ENCODE measurements around the gene SLC18B1. TPM values are rescaled to one million over a fixed set of nuclear protein-coding genes. Genes with fewer than 3 reads are reported as not detected.
A peak's percentile ranks its signal among the peaks of the same experiment; 100 is the strongest.
"Not testable (repeated sequence)": the region's sequence is repeated elsewhere in the genome, so short reads cannot be mapped to it uniquely, and the experiment has no call there.

Gene SLC18B1
- total and polyA plus RNA-seq, 5 donors, result 3.1 to 5.9 (median 5.1) TPM

GRCh38 chr6:132798869-132799538 lies 567 bp upstream of the SLC18B1 start:
- DNase-seq, result peak; percentile 70 to 85 (median 75)
- Histone ChIP-seq H3K4me1 (ENCODE audit: control insufficient read depth, insufficient read depth, low read length) (no peaks in the 10 kb centered on the region), H3K27ac (ENCODE audit: low read length) (no peak overlapping the region), H3K9me3 (ENCODE audit: control insufficient read depth, low read length) (no peaks in the 10 kb centered on the region), H3K4me3 (ENCODE audit: low read length) (peak overlapping the region; percentile 93), H3K27me3 (ENCODE audit: control insufficient read depth, insufficient read depth) (no peaks in the 10 kb centered on the region)
- WGBS, result 20% methylated on average over 15 of the region's 15 CpGs
- peak; percentile 88 to 91 for ATAC-seq
- intact Hi-C loops (cut with DNase I), result loop anchor here in 2 of 4 donors (10.0 kb wide), 2 partner anchors 264 to 274 kb away; partner anchors contain the start of gene TAAR9 (in 1 of the 2)

- intact Hi-C loops (cut with DNase I), result loop anchor here in 2 of 4 donors (10.0 kb wide), 2 partner anchors 261 to 271 kb away; partner anchors contain the start of gene TAAR9 (in 1 of the 2)
- H3K27ac ChIP-seq (ENCODE audit: low read length), result no peak overlapping the region
- 67% methylated on average over 2 of the region's 2 CpGs for WGBS
- H3K27me3 ChIP-seq (ENCODE audit: control insufficient read depth, insufficient read depth), result no peaks in the 10 kb centered on the region
- no peak overlapping the region for H3K4me3 ChIP-seq (ENCODE audit: low read length)
- H3K9me3 ChIP-seq (ENCODE audit: control insufficient read depth, low read length), result no peaks in the 10 kb centered on the region
- H3K4me1 ChIP-seq (ENCODE audit: control insufficient read depth, insufficient read depth, low read length), result no peaks in the 10 kb centered on the region
- DNase-seq, result no peak
- ATAC-seq, result no peak
Observed at GRCh38 chr6:132795461-132795860, 3.0 kb downstream of the SLC18B1 start.

- Histone ChIP-seq H3K27ac (ENCODE audit: low read length) (no peak overlapping the region), H3K4me3 (ENCODE audit: low read length) (no peak overlapping the region), H3K4me1 (ENCODE audit: control insufficient read depth, insufficient read depth, low read length) (no peaks in the 10 kb centered on the region), H3K9me3 (ENCODE audit: control insufficient read depth, low read length) (no peaks in the 10 kb centered on the region), H3K27me3 (ENCODE audit: control insufficient read depth, insufficient read depth) (no peaks in the 10 kb centered on the region)
- DNase-seq (no peak), ATAC-seq (no peak)
- intact Hi-C loops (cut with DNase I), result loop anchor here in 2 of 4 donors (10.0 kb wide), 2 partner anchors 258 to 268 kb away; partner anchors contain the start of gene TAAR9 (in 1 of the 2)
- WGBS, result 83% methylated on average over 5 of the region's 5 CpGs
Observed at GRCh38 chr6:132792510-132792909, 5.9 kb downstream of the SLC18B1 start.

- no peaks in the 10 kb centered on the region for H3K9me3 ChIP-seq (ENCODE audit: control insufficient read depth, low read length)
- H3K4me1 ChIP-seq (ENCODE audit: control insufficient read depth, insufficient read depth, low read length), result no peaks in the 10 kb centered on the region
- no peak overlapping the region for H3K27ac ChIP-seq (ENCODE audit: low read length)
- H3K4me3 ChIP-seq (ENCODE audit: low read length), result no peak overlapping the region
- ATAC-seq (peak in 1 of 2 donors; percentile 38), DNase-seq (no peak)
- intact Hi-C loops (cut with DNase I), result loop anchor here in 2 of 4 donors (10.0 kb wide), 2 partner anchors 256 to 266 kb away; partner anchors contain the start of gene TAAR9 (in 1 of the 2)
- H3K27me3 ChIP-seq (ENCODE audit: control insufficient read depth, insufficient read depth), result no peaks in the 10 kb centered on the region
Observed at GRCh38 chr6:132790450-132790849, 8.0 kb downstream of the SLC18B1 start.

- WGBS, result 95% methylated on average over 4 of the region's 4 CpGs
- H3K4me1 ChIP-seq (ENCODE audit: control insufficient read depth, insufficient read depth, low read length), result no peaks in the 10 kb centered on the region
- intact Hi-C loops (cut with DNase I), result no loop called here
Observed at GRCh38 chr6:132789396-132789776, 9.1 kb downstream of the SLC18B1 start.

GRCh38 chr6:132788658-132789395 lies 9.6 kb downstream of the SLC18B1 start:
- H3K4me3 ChIP-seq (ENCODE audit: low read length), result no peak overlapping the region
- H3K27ac ChIP-seq (ENCODE audit: low read length), result no peak overlapping the region
- ATAC-seq (no peak), DNase-seq (no peak)
- no peaks in the 10 kb centered on the region for H3K27me3 ChIP-seq (ENCODE audit: control insufficient read depth, insufficient read depth)
- H3K9me3 ChIP-seq (ENCODE audit: control insufficient read depth, low read length), result no peaks in the 10 kb centered on the region
- intact Hi-C loops (cut with DNase I), result no loop called here
- WGBS, result 91% methylated on average over 6 of the region's 6 CpGs
- H3K4me1 ChIP-seq (ENCODE audit: control insufficient read depth, insufficient read depth, low read length), result no peaks in the 10 kb centered on the region

More at GRCh38 chr6:132789396-132789776, 9.1 kb downstream of the SLC18B1 start:
- no peak overlapping the region for H3K27ac ChIP-seq (ENCODE audit: low read length)
- ATAC-seq (no peak), DNase-seq (no peak)
- no peaks in the 10 kb centered on the region for H3K27me3 ChIP-seq (ENCODE audit: control insufficient read depth, insufficient read depth)
- no peaks in the 10 kb centered on the region for H3K9me3 ChIP-seq (ENCODE audit: control insufficient read depth, low read length)
- H3K4me3 ChIP-seq (ENCODE audit: low read length), result no peak overlapping the region

GRCh38 chr6:132785936-132786335 lies 12.5 kb downstream of the SLC18B1 start:
- Histone ChIP-seq H3K4me1 (ENCODE audit: control insufficient read depth, insufficient read depth, low read length) (no peaks in the 10 kb centered on the region), H3K27ac (ENCODE audit: low read length) (no peak overlapping the region), H3K27me3 (ENCODE audit: control insufficient read depth, insufficient read depth) (no peaks in the 10 kb centered on the region), H3K9me3 (ENCODE audit: control insufficient read depth, low read length) (no peaks in the 10 kb centered on the region), H3K4me3 (ENCODE audit: low read length) (no peak overlapping the region)
- WGBS, result 93% methylated on average over 7 of the region's 7 CpGs
- intact Hi-C loops (cut with DNase I), result no loop called here
- DNase-seq (no peak), ATAC-seq (no peak)

- Histone ChIP-seq H3K27ac (ENCODE audit: low read length) (no peak overlapping the region), H3K9me3 (ENCODE audit: control insufficient read depth, low read length) (no peaks in the 10 kb centered on the region), H3K4me3 (ENCODE audit: low read length) (no peak overlapping the region), H3K4me1 (ENCODE audit: control insufficient read depth, insufficient read depth, low read length) (no peaks in the 10 kb centered on the region), H3K27me3 (ENCODE audit: control insufficient read depth, insufficient read depth) (no peaks in the 10 kb centered on the region)
- ATAC-seq, result no peak
- over 99% methylated on average over 2 of the region's 2 CpGs for WGBS
- intact Hi-C loops (cut with DNase I), result no loop called here
- DNase-seq, result no peak
Observed at GRCh38 chr6:132780770-132781371, 17.6 kb downstream of the SLC18B1 start.

- H3K27me3 ChIP-seq (ENCODE audit: control insufficient read depth, insufficient read depth); DNase-seq; H3K27ac ChIP-seq (ENCODE audit: low read length); H3K9me3 ChIP-seq (ENCODE audit: control insufficient read depth, low read length); ATAC-seq; intact Hi-C loops (cut with DNase I); H3K4me3 ChIP-seq (ENCODE audit: low read length); H3K4me1 ChIP-seq (ENCODE audit: control insufficient read depth, insufficient read depth, low read length): not testable (repeated sequence)
- 94% methylated on average over 8 of the region's 8 CpGs for WGBS
Observed at GRCh38 chr6:132777881-132778280, 20.6 kb downstream of the SLC18B1 start.

- Histone ChIP-seq H3K9me3 (ENCODE audit: control insufficient read depth, low read length) (no peaks in the 10 kb centered on the region), H3K4me3 (ENCODE audit: low read length) (no peak overlapping the region), H3K27me3 (ENCODE audit: control insufficient read depth, insufficient read depth) (no peaks in the 10 kb centered on the region), H3K4me1 (ENCODE audit: control insufficient read depth, insufficient read depth, low read length) (peaks cover 2% of the 10 kb centered on the region), H3K27ac (ENCODE audit: low read length) (no peak overlapping the region)
- intact Hi-C loops (cut with DNase I), result loop anchor here in 2 of 4 donors (10.0 kb wide), 2 partner anchors 93 to 103 kb away; no protein-coding TSS in a partner anchor
- 24% methylated on average over 6 of the region's 6 CpGs for WGBS
- DNase-seq (peak; percentile 17 to 61 (median 41)), ATAC-seq (peak; percentile 80 to 82)
Observed at GRCh38 chr6:132768051-132768517, 30.4 kb downstream of the SLC18B1 start.
